GM18511 (cell line): Measurements from ENCODE around the gene FOXK2.
"Not testable (repeated sequence)": the region's sequence is repeated elsewhere in the genome, so short reads cannot be mapped to it uniquely, and the experiment has no call there.

Source experiments
- ATAC-seq: cut with Tn5 transposase; IDR thresholded peaks from one replicate; pipeline ENCODE4 v1.9.1; 2021; ENCODE audit warnings: mild to moderate bottlenecking, moderate library complexity; ENCODE audit not compliant: unreplicated experiment

FOXK2 gene

GRCh38 chr17:82561429-82562035, 42.0 kb downstream of the FOXK2 start:
- no peak for ATAC-seq

GRCh38 chr17:82562718-82563220, 43.2 kb downstream of the FOXK2 start:
- not testable (repeated sequence) for ATAC-seq

GRCh38 chr17:82563318-82563717, 43.8 kb downstream of the FOXK2 start:
- ATAC-seq, result no peak

GRCh38 chr17:82563745-82564144, 44.2 kb downstream of the FOXK2 start:
- ATAC-seq, result not testable (repeated sequence)

- no peak for ATAC-seq
These were observed 44.7 kb downstream of the FOXK2 start for GRCh38 chr17:82564241-82564640.

GRCh38 chr17:82565551-82565950, 46.0 kb downstream of the FOXK2 start:
- ATAC-seq, result no peak

GRCh38 chr17:82566129-82566960, 46.8 kb downstream of the FOXK2 start:
- ATAC-seq, result no peak

- ATAC-seq, result no peak
These were observed 47.8 kb downstream of the FOXK2 start for GRCh38 chr17:82567286-82567685.

GRCh38 chr17:82568997-82569393, 49.5 kb downstream of the FOXK2 start:
- ATAC-seq, result no peak

- no peak for ATAC-seq
These were observed 50.1 kb downstream of the FOXK2 start for GRCh38 chr17:82569621-82570020.

- ATAC-seq, result no peak
These were observed 50.7 kb downstream of the FOXK2 start for GRCh38 chr17:82570277-82570676.

- no peak for ATAC-seq
These were observed 52.3 kb downstream of the FOXK2 start for GRCh38 chr17:82571855-82572254.

- no peak for ATAC-seq
These were observed 54.5 kb downstream of the FOXK2 start for GRCh38 chr17:82574041-82574440.

GRCh38 chr17:82575581-82576221, 56.2 kb downstream of the FOXK2 start:
- ATAC-seq, result not testable (repeated sequence)

- no peak for ATAC-seq
These were observed 57.8 kb downstream of the FOXK2 start for GRCh38 chr17:82577300-82577699.

- ATAC-seq, result not testable (repeated sequence)
These were observed 60.4 kb downstream of the FOXK2 start for GRCh38 chr17:82579969-82580368.

- no peak for ATAC-seq
These were observed 62.7 kb downstream of the FOXK2 start for GRCh38 chr17:82582213-82582612.

GRCh38 chr17:82582709-82583108, 63.2 kb downstream of the FOXK2 start:
- no peak for ATAC-seq

- no peak for ATAC-seq
These were observed 64.2 kb downstream of the FOXK2 start for GRCh38 chr17:82583720-82584234.

- not testable (repeated sequence) for ATAC-seq
These were observed 66.5 kb downstream of the FOXK2 start for GRCh38 chr17:82585935-82586575.
